Central memory CD4-positive, alpha-beta T cell (primary cell): Measurements from ENCODE around the gene LIME1.
A peak's percentile ranks its signal among the peaks of the same experiment; 100 is the strongest.
"Not testable (repeated sequence)": the region's sequence is repeated elsewhere in the genome, so short reads cannot be mapped to it uniquely, and the experiment has no call there.

Experiments used
- DNase-seq: peaks from one replicate; pipeline ENCODE4 v3.0.0; 2022

The LIME1 gene

GRCh38 chr20:63708301-63709148, 27.9 kb upstream of the LIME1 start:
- no peak for DNase-seq

- DNase-seq, result no peak
Measured at GRCh38 chr20:63709149-63709527, 27.3 kb upstream of the LIME1 start.

- no peak for DNase-seq
Measured at GRCh38 chr20:63711085-63711645, 25.3 kb upstream of the LIME1 start.

- no peak for DNase-seq
Measured at GRCh38 chr20:63712191-63712590, 24.3 kb upstream of the LIME1 start.

GRCh38 chr20:63714858-63715257, 21.6 kb upstream of the LIME1 start:
- DNase-seq, result no peak

GRCh38 chr20:63718996-63719395, 17.5 kb upstream of the LIME1 start:
- no peak for DNase-seq

- not testable (repeated sequence) for DNase-seq
Measured at GRCh38 chr20:63722967-63723622, 13.4 kb upstream of the LIME1 start.

GRCh38 chr20:63730189-63730733, 6.2 kb upstream of the LIME1 start:
- DNase-seq, result not testable (repeated sequence)

- DNase-seq, result no peak
Measured at GRCh38 chr20:63731410-63731809, 5.1 kb upstream of the LIME1 start.

- DNase-seq, result no peak
Measured at GRCh38 chr20:63732118-63733095, 4.1 kb upstream of the LIME1 start.

- no peak for DNase-seq
Measured at GRCh38 chr20:63733117-63733516, 3.3 kb upstream of the LIME1 start.

GRCh38 chr20:63733579-63734081, 2.8 kb upstream of the LIME1 start:
- DNase-seq, result no peak

- DNase-seq, result no peak
Measured at GRCh38 chr20:63734111-63734945, 2.1 kb upstream of the LIME1 start.

GRCh38 chr20:63734946-63735858, 1.3 kb upstream of the LIME1 start:
- DNase-seq, result no peak

- DNase-seq, result peak; percentile 68
Measured at GRCh38 chr20:63736893-63737694, 630 bp downstream of the LIME1 start.

GRCh38 chr20:63737695-63737944, 1.2 kb downstream of the LIME1 start:
- no peak for DNase-seq

- peak; percentile 30 for DNase-seq
Measured at GRCh38 chr20:63737945-63738686, 1.7 kb downstream of the LIME1 start.

GRCh38 chr20:63738687-63739129, 2.2 kb downstream of the LIME1 start:
- peak; percentile 19 for DNase-seq
